Neuronal stem cell (in vitro differentiated cells): ENCODE results near the gene FOXC1.

Experiments
- DNase-seq: peaks from one replicate; pipeline ENCODE4 v3.0.0-alpha.2; 2013; ENCODE audit warnings: low spot score
- H2AFZ ChIP-seq: one replicate; pipeline ENCODE4 v1.6.1; 2013; ENCODE audit warnings: mild to moderate bottlenecking, low read length, inconsistent platforms
- H2AK5ac ChIP-seq: 2 replicates; pipeline ENCODE4 v1.6.1; 2013; ENCODE audit warnings: low read depth, mild to moderate bottlenecking, inconsistent platforms, low read length, moderate library complexity, mixed read lengths
- H2BK120ac ChIP-seq: 2 replicates; pipeline ENCODE4 v1.6.1; 2013; ENCODE audit warnings: low read depth, mild to moderate bottlenecking, inconsistent platforms, low read length, moderate library complexity, mixed read lengths
- H2BK12ac ChIP-seq: one replicate; pipeline ENCODE4 v1.6.1; 2013; ENCODE audit warnings: low read length, inconsistent platforms
- H2BK15ac ChIP-seq: 2 replicates; pipeline ENCODE4 v1.6.1; 2013; ENCODE audit warnings: mild to moderate bottlenecking, low read length, inconsistent platforms, mixed read lengths
- H2BK5ac ChIP-seq: one replicate; pipeline ENCODE4 v1.6.1; 2013; ENCODE audit warnings: inconsistent platforms, mild to moderate bottlenecking, low read length, moderate library complexity
- H3K14ac ChIP-seq: one replicate; pipeline ENCODE4 v1.6.1; 2013; ENCODE audit warnings: low read length, inconsistent platforms
- H3K18ac ChIP-seq: 2 replicates; pipeline ENCODE4 v1.6.1; 2013; ENCODE audit warnings: low read length, inconsistent platforms
- H3K23ac ChIP-seq: 2 replicates; pipeline ENCODE4 v1.6.1; 2013; ENCODE audit warnings: low read depth, mild to moderate bottlenecking, mixed read lengths, low read length, inconsistent platforms; ENCODE audit not compliant: poor library complexity
- H3K27ac ChIP-seq: replicated peaks from 3 replicates; pipeline ENCODE4 v1.5.1; 2013; ENCODE audit warnings: low read length, inconsistent platforms
- H3K27me3 ChIP-seq, 3 experiments: 2 replicates each; pipeline ENCODE4 v1.6.1; 2013; ENCODE audit warnings: low read length in 3 of 3, mild to moderate bottlenecking in 2 of 3, inconsistent platforms in 1 of 3, low read depth in 1 of 3, mixed read lengths in 1 of 3, moderate library complexity in 1 of 3; ENCODE audit not compliant: control insufficient read depth in 3 of 3, insufficient read depth in 3 of 3
- H3K36me3 ChIP-seq, 2 donors: replicated peaks in 1 of 2; 2 replicates each; pipeline ENCODE4 v1.6.1; 2013; ENCODE audit warnings: low read length in 2 of 2; ENCODE audit not compliant: control insufficient read depth in 2 of 2, insufficient read depth in 2 of 2
- H3K4ac ChIP-seq: 2 replicates; pipeline ENCODE4 v1.6.1; 2013; ENCODE audit warnings: inconsistent platforms, mild to moderate bottlenecking, low read length, moderate library complexity
- H3K4me1 ChIP-seq, 2 donors: 1 replicate in 1 of 2; 2 replicates in 1 of 2; pipeline ENCODE4 v1.6.1; 2013; ENCODE audit warnings: low read length in 2 of 2, low read depth in 1 of 2; ENCODE audit not compliant: control insufficient read depth in 2 of 2, insufficient read depth in 1 of 2
- H3K4me2 ChIP-seq: one replicate; pipeline ENCODE4 v1.6.1; 2013; ENCODE audit warnings: mild to moderate bottlenecking, low read length, inconsistent platforms; ENCODE audit not compliant: insufficient read depth, poor library complexity, severe bottlenecking
- H3K4me3 ChIP-seq, 2 donors: 2 replicates each; pipeline ENCODE4 v1.5.1; 2013; ENCODE audit warnings: low read length in 2 of 2, mild to moderate bottlenecking in 2 of 2, inconsistent platforms in 1 of 2, moderate library complexity in 1 of 2
- H3K79me1 ChIP-seq: one replicate; pipeline ENCODE4 v1.6.1; 2013; ENCODE audit warnings: low read depth, mild to moderate bottlenecking, inconsistent platforms, low read length, moderate library complexity
- H3K9ac ChIP-seq: one replicate; pipeline ENCODE4 v1.6.1; 2013; ENCODE audit warnings: mild to moderate bottlenecking, low read depth, low read length, inconsistent platforms; ENCODE audit not compliant: poor library complexity
- H3K9me3 ChIP-seq, 2 donors: replicated peaks in 1 of 2; 2 replicates each; pipeline versions ENCODE3 to v1.6.1; 2013; ENCODE audit warnings: low read length in 2 of 2, mild to moderate bottlenecking in 2 of 2, inconsistent platforms in 1 of 2, low read depth in 1 of 2, mixed read lengths in 1 of 2, moderate library complexity in 1 of 2; ENCODE audit not compliant: control insufficient read depth in 2 of 2, insufficient read depth in 1 of 2
- H4K8ac ChIP-seq: one replicate; pipeline ENCODE4 v1.6.1; 2013; ENCODE audit warnings: low read depth, mild to moderate bottlenecking, inconsistent platforms, low read length, moderate library complexity
- H4K91ac ChIP-seq: one replicate; pipeline ENCODE4 v1.6.1; 2013; ENCODE audit warnings: low read length, low read depth, mild to moderate bottlenecking, inconsistent platforms; ENCODE audit not compliant: poor library complexity
- WGBS, 2 donors: extraction: QIAGEN DNeasy Blood & Tissue Kit; methylation state at CpG; one replicate each; pipeline ENCODE4 v1.1.7; 2013; ENCODE audit warnings: missing lambda C conversion rate in 2 of 2, mixed read lengths in 1 of 2; ENCODE audit not compliant: insufficient read length in 2 of 2, insufficient replicate concordance in 1 of 2; ENCODE audit errors: extremely low coverage in 2 of 2; 5-methylcytosine and 5-hydroxymethylcytosine counted together

The FOXC1 gene

GRCh38 chr6:1614448-1615150, 4.9 kb downstream of the FOXC1 start:
- H3K27me3 ChIP-seq, result peaks cover 49 to 88% (median 78%) of the 10 kb centered on the region in 3 experiments
- no peak for DNase-seq

GRCh38 chr6:1615151-1615852, 5.6 kb downstream of the FOXC1 start:
- peak overlapping the region; percentile 83 for H2AFZ ChIP-seq
- H4K8ac ChIP-seq, result no peak overlapping the region
- H3K4me1 ChIP-seq, result peaks cover 3 to 4% of the 10 kb centered on the region in 2 donors
- H3K27me3 ChIP-seq, result peaks cover 55 to 95% (median 85%) of the 10 kb centered on the region in 3 experiments
- peaks cover 5% of the 10 kb centered on the region for H3K79me1 ChIP-seq
- no peaks in the 10 kb centered on the region for H3K36me3 ChIP-seq
- H3K14ac ChIP-seq, result no peak overlapping the region
- no peak overlapping the region for H2BK12ac ChIP-seq
- peak overlapping the region; percentile 73 for H3K4me2 ChIP-seq
- no peaks in the 10 kb centered on the region for H3K9me3 ChIP-seq
- H3K4me3 ChIP-seq, result peak overlapping the region; percentile 18 to 46
- no peak overlapping the region for H2AK5ac ChIP-seq
- DNase-seq, result no peak
- H3K9ac ChIP-seq, result peak overlapping the region; percentile 82
- WGBS, 2 donors, result no CpG with 5 or more reads among the region's 50 CpGs
- peak overlapping the region; percentile 92 for H3K18ac ChIP-seq
- H3K23ac ChIP-seq, result peak overlapping the region; percentile 25
- H4K91ac ChIP-seq, result no peak overlapping the region
- no peak overlapping the region for H2BK5ac ChIP-seq
- H3K27ac ChIP-seq, result no peak overlapping the region
- no peak overlapping the region for H3K4ac ChIP-seq
- no peak overlapping the region for H2BK120ac ChIP-seq
- H2BK15ac ChIP-seq, result no peak overlapping the region

More at GRCh38 chr6:1614448-1615150, 4.9 kb downstream of the FOXC1 start:
- Histone ChIP-seq H3K79me1 (peaks cover 5% of the 10 kb centered on the region), H3K23ac (peak overlapping the region; percentile 73), H4K91ac (no peak overlapping the region), H2BK5ac (peak overlapping the region; percentile 13), H3K9me3 (no peaks in the 10 kb centered on the region), H3K4me1 (peaks cover 3 to 4% of the 10 kb centered on the region in 2 donors), H3K36me3 (no peaks in the 10 kb centered on the region), H3K4me3 (peak overlapping the region; percentile 18 to 46), H3K9ac (peak overlapping the region; percentile 82), H2BK15ac (peak overlapping the region; percentile 49), H2AFZ (peak overlapping the region; percentile 83), H3K27ac (no peak overlapping the region), H2BK120ac (no peak overlapping the region), H2AK5ac (peak overlapping the region; percentile 94), H4K8ac (no peak overlapping the region), H3K18ac (peak overlapping the region; percentile 92), H3K14ac (no peak overlapping the region), H3K4me2 (peak overlapping the region; percentile 73), H3K4ac (no peak overlapping the region), H2BK12ac (no peak overlapping the region)
- WGBS, 2 donors, result no CpG with 5 or more reads among the region's 85 CpGs

- Histone ChIP-seq H3K27me3 (peaks cover 56 to 95% (median 92%) of the 10 kb centered on the region in 3 experiments), H3K9me3 (peaks cover 0 to 2% of the 10 kb centered on the region in 2 donors)
Measured at GRCh38 chr6:1615853-1616420, 6.2 kb downstream of the FOXC1 start.

More at GRCh38 chr6:1615853-1616420, 6.2 kb downstream of the FOXC1 start:
- Histone ChIP-seq H4K91ac (no peak overlapping the region), H2BK5ac (no peak overlapping the region), H3K9ac (no peak overlapping the region), H4K8ac (no peak overlapping the region), H3K36me3 (no peaks in the 10 kb centered on the region), H3K18ac (no peak overlapping the region), H2BK15ac (no peak overlapping the region), H2AK5ac (no peak overlapping the region), H3K4ac (no peak overlapping the region), H3K4me2 (no peak overlapping the region), H3K79me1 (peaks cover 2% of the 10 kb centered on the region), H2BK12ac (no peak overlapping the region), H3K27ac (no peak overlapping the region), H2BK120ac (no peak overlapping the region), H3K23ac (no peak overlapping the region), H3K14ac (no peak overlapping the region), H2AFZ (no peak overlapping the region), H3K4me1 (peaks cover 2 to 3% of the 10 kb centered on the region in 2 donors), H3K4me3 (no peak overlapping the region)
- WGBS, 2 donors, result no CpG with 5 or more reads among the region's 10 CpGs
- no peak for DNase-seq
